Measurements from ENCODE around the gene GIGYF2.
"Not testable (repeated sequence)": the region's sequence is repeated elsewhere in the genome, so short reads cannot be mapped to it uniquely, and the experiment has no call there.

The GIGYF2 gene

GRCh38 chr2:232687382-232688160 lies 9.6 kb upstream of the GIGYF2 start:
- no peak for DNase-seq (ENCODE audit: low read depth in 2 of 2)

- no peak for DNase-seq (ENCODE audit: low read depth in 2 of 2)
Observed at GRCh38 chr2:232688201-232688600, 8.9 kb upstream of the GIGYF2 start.

GRCh38 chr2:232689152-232689910 lies 7.8 kb upstream of the GIGYF2 start:
- no peak for DNase-seq (ENCODE audit: low read depth in 2 of 2)

- DNase-seq (ENCODE audit: low read depth in 2 of 2), result not testable (repeated sequence)
Observed at GRCh38 chr2:232691117-232691516, 6.0 kb upstream of the GIGYF2 start.

- no peak for DNase-seq (ENCODE audit: low read depth in 2 of 2)
Observed at GRCh38 chr2:232693344-232693743, 3.8 kb upstream of the GIGYF2 start.

- no peak for DNase-seq (ENCODE audit: low read depth in 2 of 2)
Observed at GRCh38 chr2:232696609-232697058, 497 bp upstream of the GIGYF2 start.

- no peak for DNase-seq (ENCODE audit: low read depth in 2 of 2)
Observed at GRCh38 chr2:232697807-232698110, 628 bp downstream of the GIGYF2 start.

GRCh38 chr2:232698556-232699091 lies 1.5 kb downstream of the GIGYF2 start:
- no peak for DNase-seq (ENCODE audit: low read depth in 2 of 2)

GRCh38 chr2:232699110-232699509 lies 2.0 kb downstream of the GIGYF2 start:
- no peak for DNase-seq (ENCODE audit: low read depth in 2 of 2)

- no peak for DNase-seq (ENCODE audit: low read depth in 2 of 2)
Observed at GRCh38 chr2:232700154-232700553, 3.0 kb downstream of the GIGYF2 start.

GRCh38 chr2:232707076-232707475 lies 9.9 kb downstream of the GIGYF2 start:
- DNase-seq (ENCODE audit: low read depth in 2 of 2), result no peak

GRCh38 chr2:232713505-232713904 lies 16.4 kb downstream of the GIGYF2 start:
- no peak for DNase-seq (ENCODE audit: low read depth in 2 of 2)

- DNase-seq (ENCODE audit: low read depth in 2 of 2), result no peak
Observed at GRCh38 chr2:232714969-232715368, 17.8 kb downstream of the GIGYF2 start.

GRCh38 chr2:232720056-232720455 lies 22.9 kb downstream of the GIGYF2 start:
- DNase-seq (ENCODE audit: low read depth in 2 of 2), result not testable (repeated sequence)

- no peak for DNase-seq (ENCODE audit: low read depth in 2 of 2)
Observed at GRCh38 chr2:232721261-232721660, 24.1 kb downstream of the GIGYF2 start.

GRCh38 chr2:232721882-232722281 lies 24.8 kb downstream of the GIGYF2 start:
- DNase-seq (ENCODE audit: low read depth in 2 of 2), result no peak

- DNase-seq (ENCODE audit: low read depth in 2 of 2), result no peak
Observed at GRCh38 chr2:232723027-232723426, 25.9 kb downstream of the GIGYF2 start.

- DNase-seq (ENCODE audit: low read depth in 2 of 2), result no peak
Observed at GRCh38 chr2:232728785-232729184, 31.7 kb downstream of the GIGYF2 start.

- DNase-seq (ENCODE audit: low read depth in 2 of 2), result no peak
Observed at GRCh38 chr2:232731470-232731869, 34.3 kb downstream of the GIGYF2 start.

- DNase-seq (ENCODE audit: low read depth in 2 of 2), result no peak
Observed at GRCh38 chr2:232741294-232741693, 44.2 kb downstream of the GIGYF2 start.

GRCh38 chr2:232741972-232742371 lies 44.8 kb downstream of the GIGYF2 start:
- DNase-seq (ENCODE audit: low read depth in 2 of 2), result no peak

- no peak for DNase-seq (ENCODE audit: low read depth in 2 of 2)
Observed at GRCh38 chr2:232744963-232745362, 47.8 kb downstream of the GIGYF2 start.

- no peak for DNase-seq (ENCODE audit: low read depth in 2 of 2)
Observed at GRCh38 chr2:232748038-232748437, 50.9 kb downstream of the GIGYF2 start.

Measured in stimulated activated CD8-positive, alpha-beta memory T cell treated with anti-CD3 and anti-CD28 coated beads, Interleukin-2, amount 100 ng/mL, for 1 hour (primary cell).